Measurements from ENCODE around the gene FAM83G.

The FAM83G gene

GRCh38 chr17:19009970-19010369, 5.4 kb upstream of the FAM83G start:
- no peak for DNase-seq

- no peak for DNase-seq
Observed at GRCh38 chr17:19006698-19007097, 2.1 kb upstream of the FAM83G start.

- DNase-seq: no peak
Observed at GRCh38 chr17:19005789-19006430, 1.3 kb upstream of the FAM83G start.

GRCh38 chr17:19005137-19005773, 691 bp upstream of the FAM83G start:
- DNase-seq: no peak

- DNase-seq: peak in 1 of 4 experiments; percentile 41
Observed at GRCh38 chr17:19003543-19004420, 782 bp downstream of the FAM83G start.

- no peak for DNase-seq
Observed at GRCh38 chr17:19002805-19003542, 1.6 kb downstream of the FAM83G start.

- no peak for DNase-seq
Observed at GRCh38 chr17:19001907-19002590, 2.5 kb downstream of the FAM83G start.

GRCh38 chr17:19000531-19001325, 3.8 kb downstream of the FAM83G start:
- DNase-seq: no peak

GRCh38 chr17:18999911-19000310, 4.7 kb downstream of the FAM83G start:
- DNase-seq: no peak

GRCh38 chr17:18999394-18999793, 5.2 kb downstream of the FAM83G start:
- no peak for DNase-seq

- DNase-seq: no peak
Observed at GRCh38 chr17:18997650-18998196, 6.8 kb downstream of the FAM83G start.

- no peak for DNase-seq
Observed at GRCh38 chr17:18996458-18996857, 8.1 kb downstream of the FAM83G start.

- DNase-seq: no peak
Observed at GRCh38 chr17:18995220-18995619, 9.3 kb downstream of the FAM83G start.

GRCh38 chr17:18994631-18995030, 9.9 kb downstream of the FAM83G start:
- no peak for DNase-seq

- DNase-seq: no peak
Observed at GRCh38 chr17:18993905-18994526, 10.5 kb downstream of the FAM83G start.

- no peak for DNase-seq
Observed at GRCh38 chr17:18992454-18993130, 12.0 kb downstream of the FAM83G start.

GRCh38 chr17:18991531-18992315, 12.8 kb downstream of the FAM83G start:
- no peak for DNase-seq

- DNase-seq: no peak
Observed at GRCh38 chr17:18990331-18990730, 14.2 kb downstream of the FAM83G start.

GRCh38 chr17:18988546-18989173, 15.9 kb downstream of the FAM83G start:
- DNase-seq: no peak
